NCI-H82 (cell line): ENCODE measurements around the gene DNMT3A.

Experiments
- DNase-seq: peaks from one replicate; lab custom pipeline; 2025; lab: John Stamatoyannopoulos, UW

DNMT3A gene

DNA sequence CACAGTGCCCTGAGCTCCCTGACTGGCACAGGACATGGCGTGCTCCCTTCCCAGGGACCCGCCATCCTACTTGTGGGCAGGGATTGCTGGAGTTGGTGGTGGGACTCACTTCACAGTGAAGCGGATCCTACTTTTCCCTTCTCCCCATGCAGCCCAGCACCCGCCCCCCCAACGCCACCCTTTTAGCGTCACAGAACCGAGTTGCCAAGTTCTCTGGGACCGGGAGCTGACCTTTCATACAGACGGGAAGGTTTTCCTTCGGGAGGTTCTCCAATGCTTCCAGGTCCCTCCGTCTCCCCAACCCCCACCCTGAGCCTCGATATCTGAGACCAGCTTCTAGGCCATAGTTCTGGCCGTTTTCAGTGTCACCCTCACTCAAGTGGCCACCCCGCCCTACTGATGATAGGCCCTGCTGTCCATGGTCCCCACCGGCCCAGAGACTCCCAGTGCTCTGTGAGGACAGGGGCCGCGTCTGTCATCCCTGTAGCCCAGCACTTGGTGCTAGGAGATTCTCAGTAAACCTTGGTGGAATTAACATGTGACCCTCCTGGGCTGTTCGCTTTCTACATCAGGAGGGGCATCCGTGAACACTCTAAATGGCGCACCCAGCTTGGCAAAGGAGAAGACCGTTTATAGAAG lies 1.6 kb upstream of the DNMT3A start:
- DNase-seq = no peak

DNA sequence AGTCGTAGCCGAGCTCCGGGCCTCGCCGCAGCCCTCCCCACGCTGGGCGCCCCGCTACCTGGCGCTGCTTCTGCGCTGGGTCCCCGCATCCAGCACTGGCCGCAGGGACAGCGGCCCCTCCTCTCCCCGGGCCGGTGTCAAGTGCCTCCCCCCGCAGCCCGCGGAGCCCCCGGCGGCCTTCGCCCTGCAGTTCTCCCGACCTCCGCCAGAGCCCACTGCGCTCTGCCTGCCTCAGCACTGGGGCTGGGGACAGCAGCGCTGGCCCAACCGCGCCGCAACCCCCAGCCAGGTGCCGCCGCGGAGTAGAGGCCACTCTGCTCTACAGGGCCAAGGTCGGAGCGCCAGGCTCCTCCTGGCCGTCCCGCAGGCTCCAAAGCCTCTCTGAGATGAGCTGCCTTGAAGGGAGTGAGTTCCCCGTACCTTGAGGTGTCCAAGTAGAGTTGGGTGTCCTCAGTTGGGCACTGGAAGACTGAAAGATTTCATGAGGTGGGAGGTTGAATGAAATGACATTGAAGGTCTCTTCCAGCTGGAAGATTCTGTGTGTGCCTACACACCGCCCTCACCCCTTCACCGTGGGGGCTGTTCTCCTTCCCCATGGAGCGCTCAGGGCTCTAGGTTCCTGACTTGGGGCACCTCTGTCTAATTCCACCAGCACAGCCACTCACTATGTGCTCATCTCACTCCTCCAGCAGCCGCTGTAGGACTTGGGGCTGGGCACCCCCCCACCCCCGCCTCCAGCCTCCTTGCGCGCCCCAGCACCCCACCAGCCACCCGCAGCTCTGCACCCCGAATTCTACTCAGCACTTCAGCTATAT lies 854 bp upstream of the DNMT3A start:
- peak; percentile 92 for DNase-seq

DNA sequence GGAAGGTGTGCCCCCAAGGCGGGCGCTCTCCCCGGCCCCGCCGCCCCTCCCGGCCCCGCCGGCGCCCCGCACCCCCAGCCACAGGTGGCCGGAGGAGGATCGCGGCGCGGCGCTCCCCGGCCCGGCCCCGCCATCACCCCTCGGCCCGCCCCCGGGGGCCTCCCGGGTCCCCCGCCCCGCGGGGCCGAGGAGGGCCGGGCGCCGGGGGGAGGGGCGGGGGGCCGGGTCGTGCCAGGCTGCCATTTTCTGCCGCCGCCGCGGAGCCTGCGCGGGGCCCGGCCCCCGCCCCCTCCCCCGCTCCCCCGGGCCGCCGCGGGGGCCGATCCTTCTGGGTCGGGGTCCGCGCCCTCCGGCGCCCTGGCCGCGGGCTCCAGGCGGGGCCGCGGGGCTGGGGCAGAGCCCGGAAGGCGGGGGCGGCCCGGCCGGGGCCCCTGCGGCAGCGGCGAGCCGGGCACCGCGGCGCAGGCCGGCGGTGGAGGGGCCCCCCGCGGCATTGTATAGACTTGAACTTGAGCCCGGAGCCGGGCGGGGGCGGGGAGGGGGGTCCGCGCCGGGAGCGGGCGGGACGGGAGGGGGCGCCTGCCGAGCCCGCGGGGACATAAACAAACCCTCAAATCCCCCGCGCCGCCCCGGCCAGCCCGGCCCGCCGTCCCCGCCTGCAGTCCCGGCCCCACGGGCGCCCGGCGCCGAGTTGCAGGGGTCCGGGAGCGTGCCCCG lies 556 bp downstream of the DNMT3A start:
- peak; percentile 48 for DNase-seq

DNA sequence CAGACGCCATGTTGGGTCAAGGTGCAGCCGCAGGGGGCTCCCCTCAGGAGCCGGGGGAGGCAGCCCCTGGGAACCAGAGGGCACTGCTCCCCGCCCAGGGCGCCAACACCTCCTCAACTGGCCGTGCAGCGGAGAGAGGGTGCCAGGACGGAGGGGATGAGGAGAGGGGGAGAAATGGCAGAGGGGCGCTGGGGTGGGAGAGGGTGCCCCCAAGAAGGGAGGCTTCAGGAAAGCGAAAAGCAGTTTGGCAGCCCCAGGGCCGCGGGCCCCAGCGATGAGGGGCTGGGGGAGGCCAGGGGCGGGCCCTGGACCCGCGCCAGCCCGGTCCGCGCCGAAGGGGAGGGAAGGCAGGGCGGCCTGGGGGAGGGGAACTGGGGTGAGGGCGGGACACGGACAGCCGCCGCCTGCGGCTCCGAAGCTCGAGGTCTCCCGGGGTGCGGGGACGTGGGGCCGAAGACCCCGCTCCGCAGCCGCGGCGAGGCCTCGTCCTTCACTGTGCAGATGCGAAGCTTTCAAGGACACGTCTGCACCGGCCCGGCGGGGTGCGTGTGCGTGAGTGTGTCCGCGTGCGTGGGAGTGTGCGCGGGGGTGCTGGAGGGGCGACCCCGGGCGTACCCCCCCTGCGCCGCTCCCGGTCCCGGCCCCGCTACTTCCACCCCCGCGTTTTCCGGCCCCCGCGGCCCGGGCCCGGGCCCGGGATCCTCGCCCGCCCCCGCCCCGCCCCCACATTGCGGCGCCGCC lies 1.4 kb downstream of the DNMT3A start:
- DNase-seq = peak; percentile 75

DNA sequence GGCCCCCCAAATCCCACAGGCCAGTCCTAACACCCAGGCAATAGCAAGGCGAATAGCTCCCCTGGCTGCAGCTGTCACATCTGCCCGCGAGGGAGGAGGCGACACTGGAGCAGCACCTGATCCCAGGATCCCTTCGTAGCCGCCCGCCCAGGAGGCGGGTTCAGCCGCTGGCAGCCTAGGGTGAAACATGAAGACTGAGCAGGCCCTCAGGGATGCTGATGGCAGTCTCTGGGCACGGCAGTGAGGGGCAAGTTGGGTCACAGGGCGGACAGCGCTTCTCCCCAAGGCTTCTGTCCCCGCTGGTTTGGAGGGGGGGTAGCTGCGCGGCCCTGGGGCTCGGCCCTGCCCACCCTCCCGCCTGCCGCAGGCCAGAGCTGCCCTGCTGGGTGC lies 1.9 kb downstream of the DNMT3A start:
- peak; percentile 77 for DNase-seq

DNA sequence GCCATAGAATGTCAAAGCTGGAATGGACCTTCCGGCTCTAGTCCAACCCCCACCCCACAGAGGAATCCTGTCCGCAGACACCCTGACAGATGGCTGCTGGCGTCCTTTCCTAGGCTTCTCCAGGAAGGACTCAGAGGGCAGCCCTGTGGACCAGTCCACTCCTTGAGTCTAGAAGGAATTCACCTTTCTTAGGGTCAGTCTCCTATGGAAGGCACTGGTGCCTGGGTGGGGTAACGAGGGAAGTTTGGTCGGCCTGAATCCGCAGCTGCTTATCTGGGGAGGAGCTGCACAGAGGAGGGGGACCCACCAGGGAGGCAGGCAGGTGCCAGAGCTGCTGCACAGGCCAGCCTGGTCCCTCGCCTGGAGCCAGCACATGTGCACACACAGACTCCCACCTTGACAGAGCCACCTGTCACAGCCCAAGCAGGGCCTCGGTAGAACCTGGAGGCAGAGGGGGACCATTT lies 2.5 kb downstream of the DNMT3A start:
- peak; percentile 67 for DNase-seq

DNA sequence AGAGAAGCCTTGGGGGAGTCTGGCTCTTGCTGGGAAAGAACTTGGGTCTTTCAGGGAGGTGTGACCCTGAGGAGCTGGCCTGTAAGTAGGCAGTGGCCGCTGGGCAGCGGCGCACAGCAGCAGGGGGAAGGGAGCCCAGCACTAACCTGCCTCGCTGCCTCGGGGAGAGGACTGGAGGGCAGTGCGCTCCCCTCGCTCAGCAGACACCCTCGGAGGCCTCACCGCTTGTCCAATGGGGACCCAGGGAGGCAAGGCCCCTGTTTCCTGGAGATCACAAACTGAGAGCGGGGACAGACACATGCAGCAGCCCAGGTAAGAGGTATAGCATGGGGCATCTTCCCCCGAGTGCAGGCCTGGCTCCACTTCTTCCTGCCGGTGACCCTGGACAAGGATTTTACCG lies 3.3 kb downstream of the DNMT3A start:
- no peak for DNase-seq

DNA sequence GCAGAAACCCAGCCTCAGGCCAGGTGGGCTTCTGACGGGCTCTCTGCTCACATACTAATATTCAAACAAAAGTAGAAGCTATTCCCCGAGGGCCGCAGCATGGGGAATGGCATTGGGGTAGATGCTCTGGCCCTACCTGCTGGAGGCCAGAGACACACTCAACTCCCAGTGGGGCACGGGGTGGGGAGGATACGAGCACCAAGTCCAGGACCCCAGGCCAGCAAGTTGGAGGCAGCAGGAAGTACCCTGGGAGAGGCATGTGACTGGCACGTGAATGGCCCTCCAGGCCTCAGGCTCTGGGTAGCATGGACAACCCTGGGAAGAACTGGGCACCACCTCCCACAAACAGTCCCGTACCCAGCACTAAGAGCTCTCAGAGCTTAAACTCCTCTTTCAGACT lies 3.8 kb downstream of the DNMT3A start:
- no peak for DNase-seq

DNA sequence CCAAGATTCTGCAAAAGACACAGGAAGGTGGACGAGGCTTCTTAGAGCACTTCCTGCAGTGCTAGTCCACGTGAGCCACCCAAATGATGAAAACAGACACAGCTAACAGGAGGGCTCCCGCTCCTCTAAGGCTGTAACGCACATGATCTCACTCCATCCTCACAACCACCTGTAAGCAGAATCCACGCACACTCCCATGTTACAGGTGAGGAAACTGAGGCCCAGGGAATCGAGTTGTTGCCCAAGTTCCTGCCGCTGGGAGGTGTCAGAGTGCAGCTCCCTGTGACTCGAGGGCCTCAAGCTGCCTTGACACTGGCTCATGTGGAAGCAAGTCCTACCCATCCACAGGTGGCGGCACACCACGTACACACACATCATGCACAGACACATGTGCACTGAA lies 4.4 kb downstream of the DNMT3A start:
- DNase-seq = no peak

DNA sequence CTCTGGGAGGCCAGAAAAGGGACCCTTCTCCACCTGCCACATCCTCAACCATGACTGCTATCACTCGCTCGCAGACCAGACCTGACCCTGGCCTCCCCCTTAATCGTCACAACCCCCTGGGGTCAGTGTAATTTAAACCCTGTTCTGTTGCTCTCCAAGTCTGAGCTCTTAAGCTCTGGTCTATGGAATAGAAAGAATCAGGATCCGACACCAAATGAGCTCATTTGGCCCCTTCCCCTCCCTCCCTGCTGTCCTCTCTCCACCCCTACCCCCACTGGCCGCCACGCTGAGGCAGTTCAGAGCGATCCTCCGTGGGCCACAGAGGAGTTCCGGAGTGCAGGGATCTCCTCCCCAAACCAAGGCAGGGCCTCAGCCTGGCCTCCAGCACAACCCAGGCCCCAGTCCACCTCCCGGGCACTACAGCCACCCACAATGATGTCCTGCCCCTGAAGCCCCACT lies 5.3 kb downstream of the DNMT3A start:
- peak; percentile 35 for DNase-seq

DNA sequence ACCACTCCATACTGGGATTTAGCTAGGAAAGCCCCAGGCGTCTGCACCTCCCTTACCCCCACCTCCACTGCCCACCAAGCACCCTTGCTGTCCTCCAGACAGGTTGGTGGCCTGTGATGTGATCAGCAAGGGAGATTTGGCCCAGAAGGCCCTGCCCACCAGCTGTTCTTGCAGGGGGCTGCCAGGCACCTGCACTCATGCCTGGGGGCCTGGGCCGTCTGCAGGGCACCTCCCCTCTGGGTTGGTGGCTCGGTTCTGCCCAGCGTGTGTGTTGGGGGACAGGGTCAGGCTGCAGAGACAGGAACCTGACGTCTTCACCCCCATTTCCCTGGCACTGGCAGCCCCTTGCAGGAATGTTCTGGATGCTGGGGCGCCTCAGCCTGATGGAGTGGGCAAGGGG lies 5.8 kb downstream of the DNMT3A start:
- peak; percentile 46 for DNase-seq

DNA sequence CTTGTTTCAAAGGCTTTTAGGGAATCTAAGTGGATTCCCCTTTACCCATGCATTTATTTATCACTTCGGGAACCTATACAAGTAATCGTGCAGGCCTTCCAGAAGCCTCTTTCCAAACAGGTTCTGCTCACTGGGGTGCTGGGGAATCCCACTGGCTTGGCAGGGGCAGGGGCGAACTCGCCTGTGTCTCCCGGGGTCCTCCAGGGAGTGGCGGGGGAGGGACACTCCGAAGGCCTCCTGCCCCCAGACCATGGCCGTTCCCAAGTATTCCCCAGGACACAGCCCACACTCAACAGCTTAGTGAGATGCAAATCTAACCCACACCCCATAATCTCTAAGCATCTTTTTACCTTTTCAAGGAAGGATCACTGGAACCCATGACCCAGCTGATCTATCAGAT lies 6.5 kb downstream of the DNMT3A start:
- no peak for DNase-seq

DNA sequence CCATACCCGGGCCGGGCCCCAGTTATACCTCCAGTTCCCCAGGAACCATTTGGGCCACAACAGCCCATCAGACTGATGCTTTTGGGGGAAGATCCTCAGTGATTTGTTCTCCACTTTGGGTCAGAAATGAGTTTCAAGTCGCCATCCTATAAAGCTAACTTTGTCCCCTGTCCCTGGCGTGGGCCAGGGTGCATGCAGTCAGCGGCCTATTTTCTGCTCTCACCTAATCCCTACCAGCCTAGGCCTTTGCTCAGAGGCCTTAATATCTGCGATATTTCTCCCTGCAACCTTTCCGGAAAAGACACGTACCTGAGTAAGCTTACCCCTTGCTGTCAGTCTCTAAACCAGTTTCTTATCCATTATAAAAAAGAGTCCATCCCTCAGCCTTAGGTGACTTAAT lies 7.2 kb downstream of the DNMT3A start:
- no peak for DNase-seq

DNA sequence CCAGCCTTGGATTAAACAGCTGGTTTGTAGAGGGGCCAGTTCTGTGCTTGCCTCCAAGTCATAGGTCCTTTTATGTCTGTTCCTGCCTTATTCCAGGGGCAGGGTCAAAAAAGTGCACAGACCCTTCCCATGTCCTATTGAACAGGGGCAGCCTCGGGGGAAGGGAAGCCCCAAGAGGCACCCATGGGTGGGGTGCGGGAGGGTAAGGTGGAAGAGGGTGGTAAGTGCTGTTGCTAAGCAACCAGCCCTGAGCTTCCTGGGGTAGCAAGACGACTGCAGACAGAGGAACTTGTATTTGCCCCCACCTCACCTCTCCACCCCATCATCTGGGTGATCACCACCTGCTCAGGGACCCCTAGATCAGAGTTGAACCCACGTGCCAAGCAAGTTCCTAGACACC lies 7.7 kb downstream of the DNMT3A start:
- DNase-seq = no peak

DNA sequence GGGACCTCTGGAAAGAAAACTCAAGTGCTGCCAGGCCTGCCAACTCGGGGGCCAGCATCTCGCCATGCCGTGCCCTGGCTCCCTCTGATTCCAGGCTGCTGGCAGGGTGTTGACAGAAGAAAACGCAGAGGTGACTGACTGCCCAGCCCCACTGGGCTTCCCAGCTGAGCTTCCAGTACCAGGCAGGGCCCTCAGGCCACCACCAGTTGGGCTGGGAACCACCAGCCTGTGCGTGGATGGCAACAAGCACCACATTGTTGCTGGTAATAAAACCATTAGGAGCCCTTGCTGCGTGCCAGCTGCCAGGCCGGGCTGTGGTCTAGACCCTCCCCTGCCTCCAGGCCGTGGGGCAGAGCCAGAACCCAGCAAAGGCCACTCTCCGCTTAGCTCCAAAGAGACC lies 9.2 kb downstream of the DNMT3A start:
- DNase-seq = no peak

DNA sequence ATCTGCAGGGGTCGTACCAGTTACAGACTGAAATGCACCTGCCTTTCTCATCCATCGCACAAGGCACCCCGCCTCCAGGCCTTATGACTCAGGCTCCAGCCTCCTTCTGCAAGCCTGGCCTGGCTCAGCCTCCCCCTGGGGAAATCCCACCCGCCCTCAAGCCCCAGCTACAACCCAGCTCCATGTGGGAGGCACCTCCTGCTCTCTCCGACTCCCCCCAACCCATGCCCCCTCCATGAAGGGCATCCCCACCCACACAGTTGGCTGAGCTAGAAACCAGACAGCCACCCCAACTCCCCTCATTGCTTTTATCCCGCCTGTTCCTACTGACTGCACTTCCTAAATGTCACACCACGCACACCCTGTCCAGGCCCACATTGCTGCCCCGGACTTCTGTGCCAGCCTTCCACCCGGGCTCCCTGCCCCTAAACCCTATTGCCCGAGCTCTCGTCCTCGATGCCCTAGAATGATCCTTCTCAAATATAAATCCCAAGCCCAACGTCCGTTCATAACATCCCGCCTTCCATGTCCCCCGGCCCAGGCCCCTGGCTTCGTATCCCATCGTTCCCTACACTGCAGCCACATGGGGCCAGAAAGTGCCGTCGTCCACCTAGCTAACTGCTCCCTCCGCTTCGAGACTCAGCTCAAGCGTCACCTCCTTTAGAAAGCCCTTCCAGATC lies 9.9 kb downstream of the DNMT3A start:
- DNase-seq = no peak

DNA sequence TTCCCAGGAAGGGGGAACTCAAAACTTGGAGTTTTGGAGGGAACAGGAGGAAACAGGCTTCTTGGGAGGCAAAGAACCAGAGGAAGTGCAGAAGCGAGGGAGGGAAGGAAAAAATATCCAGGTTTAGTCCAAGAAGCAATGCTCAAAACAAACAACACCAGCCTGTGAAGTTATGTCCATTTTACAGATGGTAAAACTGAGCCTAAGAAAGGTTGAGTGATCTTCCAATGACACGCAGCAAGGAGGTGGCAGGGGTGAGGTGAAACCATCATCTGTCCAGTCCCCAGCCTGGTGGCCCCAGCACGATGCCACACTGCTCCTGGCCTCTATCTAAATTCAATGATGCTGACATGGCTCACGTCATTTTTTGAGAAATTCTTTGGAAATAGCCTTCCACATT lies 10.8 kb downstream of the DNMT3A start:
- DNase-seq = no peak

DNA sequence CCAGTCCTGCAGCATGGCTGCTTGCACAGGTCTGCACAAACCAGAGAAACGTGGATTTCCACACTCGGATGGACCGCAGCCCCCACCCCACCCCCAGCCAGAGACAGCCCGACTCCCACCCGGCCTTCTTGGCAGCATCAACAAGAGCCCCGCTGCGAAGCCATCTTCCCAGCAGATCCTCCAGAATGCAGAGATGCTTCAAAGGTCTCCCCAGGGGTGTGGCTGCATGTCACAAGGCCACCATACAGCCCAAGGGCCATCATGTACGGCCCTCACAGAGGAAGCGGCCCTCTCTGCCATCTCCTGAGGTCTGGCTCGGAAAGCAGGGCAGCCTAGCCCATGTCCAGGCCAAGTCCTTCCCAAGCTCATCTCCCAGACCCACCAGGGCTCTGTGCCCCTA lies 11.5 kb downstream of the DNMT3A start:
- DNase-seq = no peak

DNA sequence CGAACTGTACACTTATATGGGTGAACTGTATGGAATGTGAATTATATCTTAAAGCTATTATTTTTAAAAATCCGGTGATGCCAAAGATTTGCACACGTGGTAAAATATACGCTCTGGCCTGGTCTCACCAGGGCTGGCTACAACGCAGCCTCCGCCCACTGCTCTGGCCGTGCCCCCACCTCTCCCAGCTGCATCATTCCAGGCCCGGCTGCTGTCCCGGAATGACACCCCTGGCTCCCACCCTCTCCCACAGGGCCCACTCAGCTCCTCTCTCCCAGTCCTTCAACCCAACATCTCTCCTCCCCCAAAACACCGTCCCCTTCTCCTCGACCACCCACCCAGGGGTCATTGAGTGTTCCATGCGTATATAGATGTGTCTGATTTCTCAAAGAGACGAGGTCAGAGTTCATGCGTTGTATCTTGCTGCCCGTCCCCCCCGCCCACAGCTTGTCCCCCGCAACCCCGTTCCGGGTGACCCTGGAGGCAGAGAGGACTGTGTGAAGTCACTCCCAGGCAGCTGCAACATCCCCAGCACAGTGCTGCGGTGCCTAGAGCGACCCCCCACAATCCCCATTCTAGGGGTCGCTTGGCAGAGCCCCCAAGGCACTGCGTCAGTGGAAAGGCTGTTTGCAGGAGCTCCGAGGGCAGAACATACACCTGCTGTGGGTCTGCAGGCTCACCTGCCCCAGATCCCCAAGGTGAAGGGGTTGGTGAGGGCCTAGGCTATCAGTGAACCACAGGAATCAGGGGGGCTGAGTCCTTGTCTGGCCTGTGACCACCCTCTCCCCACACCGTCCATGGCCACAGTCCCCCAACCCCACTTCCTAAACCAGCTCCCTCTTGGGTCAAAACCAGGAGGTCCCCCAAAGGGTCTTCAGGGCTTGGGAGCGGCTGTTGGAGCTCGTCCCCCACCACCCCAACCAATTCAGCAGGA lies 13.3 kb downstream of the DNMT3A start:
- DNase-seq = no peak

DNA sequence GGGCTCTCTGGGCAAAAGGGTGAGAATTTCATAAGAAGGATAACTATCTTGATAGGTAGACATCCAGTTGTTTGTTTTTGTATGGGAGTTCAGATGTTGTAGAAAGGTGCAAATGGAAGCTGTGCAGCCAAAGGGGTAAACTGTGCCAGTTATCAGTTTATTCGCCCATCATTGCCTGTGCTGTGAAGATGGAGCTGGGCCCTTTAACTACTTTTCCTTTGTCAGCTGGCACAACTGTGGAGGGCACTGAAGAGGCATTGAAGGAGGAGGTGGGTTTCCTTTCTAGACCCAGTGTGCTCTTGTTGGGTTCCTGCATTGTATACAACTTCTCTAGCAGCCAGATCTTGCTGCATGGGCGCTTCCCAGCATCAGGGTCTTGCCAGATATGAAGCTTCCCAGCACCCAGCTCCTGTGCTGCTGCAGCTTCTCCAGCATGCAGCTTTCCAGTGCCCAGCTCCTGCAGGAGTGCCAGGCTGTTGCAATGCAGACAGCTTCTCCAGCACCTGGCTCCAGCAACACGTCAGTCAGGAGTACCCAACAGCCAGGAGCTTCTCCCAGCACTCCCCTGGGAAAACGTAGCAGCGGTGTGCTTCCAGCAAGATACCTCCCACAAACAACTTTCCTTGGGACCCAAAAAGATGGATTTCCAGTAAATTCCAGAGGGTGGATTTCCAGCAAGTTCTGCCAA lies 15.3 kb downstream of the DNMT3A start:
- DNase-seq = no peak
